HEK293T (cell line): Measurements from ENCODE around the gene TRIM2.

ENCODE experiments used
- BHLHE40 ChIP-seq: fragments of 450-650 bp; IDR thresholded peaks from 2 replicates; pipeline ENCODE4 v1.6.1; 2016; ENCODE audit warnings: mild to moderate bottlenecking, moderate library complexity, borderline replicate concordance
- FOXA1 ChIP-seq: fragments of 450-650 bp; IDR thresholded peaks from 2 replicates; pipeline ENCODE4 v1.6.1; 2016; ENCODE audit warnings: mild to moderate bottlenecking
- FOXK2 ChIP-seq: fragments of 450-650 bp; IDR thresholded peaks from 2 replicates; pipeline ENCODE4 v1.6.1; 2016; ENCODE audit warnings: mild to moderate bottlenecking
- HDGF ChIP-seq: fragments of 450-650 bp; IDR thresholded peaks from 2 replicates; pipeline ENCODE4 v1.6.1; 2017; ENCODE audit warnings: antibody characterized with exemption, borderline replicate concordance
- TARDBP ChIP-seq: fragments of 450-650 bp; IDR thresholded peaks from 2 replicates; pipeline ENCODE4 v1.6.1; 2016
- ZNF384 ChIP-seq: fragments of 450-650 bp; IDR thresholded peaks from 2 replicates; pipeline ENCODE4 v1.6.1; 2016

DNA sequence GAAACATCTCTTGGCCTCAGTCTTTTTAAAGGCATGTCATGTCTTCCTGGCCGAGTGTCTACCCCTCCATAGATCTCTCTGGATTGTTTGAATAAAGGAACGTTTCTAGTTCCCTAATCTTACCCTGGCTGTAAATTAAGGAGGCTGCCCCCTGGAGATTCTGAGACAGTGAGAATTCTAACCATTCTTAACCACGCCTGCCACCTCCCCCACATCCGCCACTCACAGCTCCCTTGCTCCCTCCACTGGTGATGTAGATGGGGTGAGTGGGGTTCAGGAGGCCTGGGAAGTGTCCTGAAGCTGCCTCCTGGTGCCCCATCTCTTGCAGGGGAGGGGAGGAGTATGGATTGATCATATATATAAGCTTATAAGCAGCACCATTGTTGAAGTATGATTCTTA lies 48.0 kb upstream of the TRIM2 start:
- TF ChIP-seq BHLHE40 (no peak), ZNF384 (no peak), TARDBP (no peak), HDGF (no peak), FOXA1 (no peak), FOXK2 (no peak)
